BE2C (cell line): ENCODE data around the gene LCN12. TPM values are rescaled to one million over a fixed set of nuclear protein-coding genes. Genes with fewer than 3 reads are reported as not detected.

Experiments
- DNase-seq: peaks from one replicate; pipeline ENCODE4 v3.0.0-alpha.2; 2020
- H3K27me3 ChIP-seq: fragments of 250-450 bp; sonication (Bioruptor Pico); 2 replicates; pipeline ENCODE4 v1.5.1; 2020; ENCODE audit warnings: mild to moderate bottlenecking
- H3K36me3 ChIP-seq: fragments of 250-450 bp; sonication (Bioruptor Pico); 2 replicates; pipeline ENCODE4 v1.5.1; 2020; ENCODE audit warnings: mild to moderate bottlenecking
- H3K4me1 ChIP-seq: fragments of 250-450 bp; sonication (Bioruptor Pico); 2 replicates; pipeline ENCODE4 v1.5.1; 2020
- H3K4me3 ChIP-seq: 2 replicates; pipeline ENCODE4 v1.5.1; 2011; ENCODE audit warnings: low read depth, low read length
- H3K9me3 ChIP-seq: fragments of 250-450 bp; sonication (Bioruptor Pico); 2 replicates; pipeline ENCODE4 v1.5.1; 2020
- CTCF ChIP-seq: IDR thresholded peaks from 2 replicates; pipeline ENCODE4 v1.5.1; 2012; ENCODE audit warnings: mild to moderate bottlenecking, low read depth, low read length
- polyA plus RNA-seq: library from polyadenylated mRNA; unstranded; fragments of >200 nt; gene quantifications from one replicate; pipeline ENCODE4 v1.2.1, GENCODE V29; 2012; ENCODE audit warnings: low read depth, missing spikeins; ENCODE audit not compliant: insufficient read length, insufficient read depth

Gene LCN12
- 3.2 TPM for polyA plus RNA-seq

DNA sequence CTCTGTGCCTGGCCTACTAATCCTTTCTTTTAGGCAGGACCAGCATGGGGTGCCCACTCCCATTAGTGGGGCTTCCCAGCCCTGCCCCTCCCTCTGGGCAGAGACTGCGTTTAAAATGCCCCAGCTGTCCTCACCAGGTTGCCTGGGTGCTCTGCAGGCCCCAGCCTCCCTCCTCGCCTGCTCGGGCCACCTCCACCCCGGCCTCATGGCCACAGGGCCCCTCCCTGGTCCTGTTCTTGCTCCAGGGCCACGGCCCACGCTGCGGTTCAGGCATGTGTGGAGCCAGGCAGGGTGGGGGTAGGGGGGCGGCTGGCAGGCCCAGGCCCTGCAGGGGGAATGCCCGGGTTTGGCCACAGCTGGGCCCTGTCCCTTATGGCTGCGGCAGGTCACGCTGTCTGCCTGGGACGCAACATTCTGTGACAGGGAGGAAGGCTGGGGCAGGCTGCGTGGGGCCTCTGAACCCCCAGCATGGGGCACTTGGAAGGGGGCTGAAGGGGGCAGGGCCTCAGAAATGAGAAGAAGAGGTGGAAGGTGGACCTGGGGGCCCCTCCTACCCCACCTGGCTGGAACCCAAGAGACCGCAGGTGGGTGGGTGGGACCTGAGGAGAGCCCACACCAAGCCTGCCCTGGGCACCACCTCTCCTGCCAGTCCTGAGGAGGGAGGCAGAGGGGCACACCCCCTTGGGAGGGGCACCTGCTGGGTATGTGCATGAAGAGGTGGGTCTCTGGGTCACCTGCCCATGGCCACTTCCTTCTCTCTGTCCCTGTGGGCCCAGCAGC, at the start of gene LCN12:
LCN12 (plus strand) TSS at position 733 of the 780 bp plus-strand sequence. CDS start 55 bp downstream, outside the sequence.
- TF ChIP-seq CTCF: no peak
- Histone ChIP-seq H3K36me3 (no peaks in the 10 kb centered on the region), H3K27me3 (no peaks in the 10 kb centered on the region), H3K4me1 (peaks cover 10% of the 10 kb centered on the region), H3K9me3 (no peaks in the 10 kb centered on the region), H3K4me3 (no peak within 1 kb of the TSS)
- no peak for DNase-seq

DNA sequence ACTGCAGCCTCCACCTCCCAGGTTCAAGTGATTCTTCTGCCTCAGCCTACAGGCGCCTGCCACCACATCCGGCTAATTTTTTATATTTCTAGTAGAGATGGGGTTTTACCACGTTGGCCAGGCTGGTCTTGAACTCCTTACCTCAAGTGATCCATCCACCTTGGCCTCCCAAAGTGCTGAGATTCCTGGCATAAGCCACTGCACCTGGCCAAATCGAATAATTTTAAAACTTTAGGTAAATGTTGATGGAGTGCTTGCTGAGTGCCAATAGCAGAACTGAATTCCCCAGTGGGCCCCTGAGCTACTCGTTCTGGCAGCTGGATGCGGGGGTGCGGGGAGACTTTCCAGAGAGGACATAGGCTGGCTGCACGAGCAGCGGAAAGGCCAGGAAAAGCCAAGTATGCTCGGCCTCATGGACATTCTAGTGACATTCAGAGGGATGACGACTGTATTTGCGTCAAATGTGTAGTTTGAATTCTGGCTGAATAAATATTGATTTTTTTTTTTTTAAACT, 49.0 kb upstream of the LCN12 start:
- Histone ChIP-seq H3K4me3 (no peak overlapping the region), H3K36me3 (peaks cover 86% of the 10 kb centered on the region), H3K4me1 (peaks cover 13% of the 10 kb centered on the region), H3K9me3 (no peaks in the 10 kb centered on the region), H3K27me3 (no peaks in the 10 kb centered on the region)
- TF ChIP-seq CTCF: no peak
- DNase-seq: no peak

DNA sequence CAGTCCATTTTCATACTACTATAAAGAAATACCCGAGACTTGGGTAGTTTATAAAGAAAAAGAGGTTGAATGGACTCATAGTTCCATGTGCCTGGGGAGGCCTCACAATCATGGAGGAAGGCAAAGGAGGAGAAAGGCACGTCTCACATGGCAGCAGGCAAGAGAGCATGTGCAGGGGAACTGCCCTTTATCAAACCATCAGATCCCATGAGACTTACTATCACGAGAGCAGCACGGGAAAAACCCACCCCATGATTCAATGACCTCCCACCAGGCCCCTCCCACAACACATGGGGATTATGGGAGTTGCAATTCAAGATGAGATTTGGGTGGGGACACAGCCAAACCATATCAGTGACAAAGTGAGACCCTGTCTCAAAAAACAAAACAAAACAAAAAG, 45.8 kb upstream of the LCN12 start:
- peaks cover 13% of the 10 kb centered on the region for H3K4me1 ChIP-seq
- H3K36me3 ChIP-seq: peaks cover 81% of the 10 kb centered on the region
- no peak overlapping the region for H3K4me3 ChIP-seq
- no peaks in the 10 kb centered on the region for H3K9me3 ChIP-seq
- no peak for TF ChIP-seq CTCF
- no peak for DNase-seq
- no peaks in the 10 kb centered on the region for H3K27me3 ChIP-seq

- TF ChIP-seq CTCF: no peak
- Histone ChIP-seq H3K9me3 (no peaks in the 10 kb centered on the region), H3K4me1 (peaks cover 7% of the 10 kb centered on the region), H3K27me3 (no peaks in the 10 kb centered on the region), H3K36me3 (peaks cover 75% of the 10 kb centered on the region), H3K4me3 (no peak overlapping the region)
- DNase-seq: no peak
Measured at GRCh38 chr9:136907011-136907914, 44.8 kb upstream of the LCN12 start.

DNA sequence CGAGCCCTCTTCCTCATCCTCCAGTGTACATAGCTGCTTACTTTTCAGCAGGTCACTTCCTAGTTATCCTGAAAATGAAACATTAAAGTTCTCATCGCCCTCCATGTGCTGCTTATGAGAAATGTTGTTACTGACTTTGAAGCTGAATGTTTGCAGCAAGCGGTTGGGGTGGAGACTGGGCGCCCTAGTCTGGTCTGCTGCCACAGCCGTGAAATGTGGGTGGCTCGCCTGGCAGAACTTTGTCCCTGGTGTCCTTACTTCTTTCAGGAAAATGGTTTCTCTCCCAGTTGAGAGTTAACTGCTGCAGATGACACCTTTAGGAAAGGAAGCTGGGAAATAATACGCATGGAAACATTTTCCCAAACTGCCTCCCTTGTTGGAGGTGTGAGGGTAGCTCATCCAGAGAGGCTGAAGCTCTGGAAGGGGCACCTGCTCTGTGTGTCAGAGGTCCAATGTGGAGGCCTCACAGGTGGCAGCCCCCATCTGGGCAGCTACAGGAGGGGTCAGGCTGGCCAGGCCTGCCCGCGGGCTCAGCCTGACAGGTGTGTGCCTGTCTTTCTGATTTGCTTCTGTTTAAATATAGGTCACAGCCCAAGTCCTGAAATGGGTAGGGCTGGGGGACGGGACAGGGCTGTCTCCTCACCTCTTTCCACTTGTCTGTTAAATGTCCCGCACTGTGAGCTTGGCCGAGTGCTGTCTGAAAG, 41.7 kb upstream of the LCN12 start:
- no peaks in the 10 kb centered on the region for H3K27me3 ChIP-seq
- DNase-seq: no peak
- no peak for TF ChIP-seq CTCF
- H3K9me3 ChIP-seq: no peaks in the 10 kb centered on the region
- H3K4me3 ChIP-seq: no peak overlapping the region
- H3K36me3 ChIP-seq: peaks cover 69% of the 10 kb centered on the region
- no peaks in the 10 kb centered on the region for H3K4me1 ChIP-seq
